K562 (cell line): Measurements from ENCODE around the gene RRAS. TPM values are rescaled to one million over a fixed set of nuclear protein-coding genes. Genes with fewer than 3 reads are reported as not detected.
A peak's percentile ranks its signal among the peaks of the same experiment; 100 is the strongest.

Experiments
- ATAC-seq: fragments of 200-7000 bp; cut with Tn5 transposase; 3 replicates; pipeline ENCODE4 v1.9.1; 2020; ENCODE audit warnings: moderate library complexity
- BruUV-seq: library from RNA; stranded (reverse); fragments of 400-500 nt; replicated peaks from 2 replicates; lab custom pipeline; 2021; lab: Mats Ljungman, UMichigan
- CTCF ChIA-PET: fragments of 300-600 bp; formaldehyde crosslinking; extraction: SDS; loops from one replicate; lab custom pipeline; 2021; ENCODE audit warnings: low intra/inter-chr PET ratio; lab: Yijun Ruan, JAX
- POLR2A ChIA-PET: fragments of 300-600, 350-650 bp; sonication (Branson Sonifier 250); formaldehyde crosslinking; extraction: SDS; loops from one replicate; lab custom pipeline; 2021; ENCODE audit warnings: antibody characterized with exemption, inconsistent platforms; lab: Yijun Ruan, JAX
- DNase-seq, 4 experiments: peaks; one replicate each; pipeline versions ENCODE4 v3.0.0 to v3.0.0-alpha.2; 2011 to 2018; ENCODE audit warnings: low spot score in 3 of 4, mixed read lengths in 3 of 4; ENCODE audit errors: extremely low read depth in 1 of 4
- FAIRE-seq: peaks from 2 replicates; lab custom pipeline; 2011; peaks lifted over from hg19 to GRCh38; lab: Jason Lieb, UNC
- H2AFZ ChIP-seq: 2 replicates; pipeline ENCODE4 v1.6.0; 2011; ENCODE audit warnings: low read depth, low read length, control low read depth, inconsistent platforms
- H3K27ac ChIP-seq: fragments of 200-600 bp; 3 replicates; pipeline ENCODE4 v1.8.0; 2011; ENCODE audit warnings: low read depth, mild to moderate bottlenecking, control low read depth, inconsistent platforms, low read length, moderate library complexity, mixed read lengths; ENCODE audit errors: extremely low read depth
- H3K27me3 ChIP-seq, 2 experiments: fragments of 300-600 bp in 1 of 2; 2 replicates in 1 of 2; 3 replicates in 1 of 2; pipeline versions ENCODE4 v1.6.0 to v1.8.0; 2011; ENCODE audit warnings: inconsistent platforms in 2 of 2, low read length in 2 of 2, mild to moderate bottlenecking in 1 of 2, mixed read lengths in 1 of 2, moderate library complexity in 1 of 2; ENCODE audit not compliant: control insufficient read depth in 2 of 2, insufficient read depth in 2 of 2
- H3K36me3 ChIP-seq: fragments of 300-600 bp; 3 replicates; pipeline ENCODE4 v1.8.0; 2011; ENCODE audit warnings: mild to moderate bottlenecking, low read length, inconsistent platforms; ENCODE audit not compliant: control insufficient read depth, insufficient read depth
- H3K4me1 ChIP-seq, 2 experiments: fragments of 200-600 bp in 1 of 2; replicated peaks in 1 of 2; 2 replicates in 1 of 2; 3 replicates in 1 of 2; pipeline versions ENCODE4 v1.5.1 to v1.8.0; 2011; ENCODE audit warnings: inconsistent platforms in 2 of 2, low read length in 2 of 2, mild to moderate bottlenecking in 1 of 2, mixed read lengths in 1 of 2, moderate library complexity in 1 of 2; ENCODE audit not compliant: control insufficient read depth in 2 of 2, insufficient read depth in 2 of 2
- H3K4me2 ChIP-seq: 2 replicates; pipeline ENCODE4 v1.6.1; 2011; ENCODE audit warnings: low read length, control low read depth, inconsistent platforms, mixed read lengths; ENCODE audit not compliant: insufficient read depth
- H3K4me3 ChIP-seq: fragments of 200-600 bp; sonication (generic), shearing (Covaris generic); 2 replicates; pipeline ENCODE4 v1.5.1; 2016; ENCODE audit warnings: control low read depth, inconsistent platforms
- H3K79me2 ChIP-seq: fragments of 200-600 bp; 3 replicates; pipeline ENCODE4 v1.8.0; 2011; ENCODE audit warnings: low read length, inconsistent platforms; ENCODE audit not compliant: control insufficient read depth, insufficient read depth
- H3K9ac ChIP-seq, 2 experiments: 2 replicates each; pipeline versions ENCODE4 v1.6.0 to v1.6.1; 2011; ENCODE audit warnings: low read depth in 2 of 2, low read length in 2 of 2, control low read depth in 1 of 2, inconsistent platforms in 1 of 2, mild to moderate bottlenecking in 1 of 2, mixed read lengths in 1 of 2; ENCODE audit not compliant: insufficient read depth in 1 of 2
- H3K9me1 ChIP-seq: one replicate; pipeline ENCODE4 v1.6.0; 2011; ENCODE audit warnings: inconsistent platforms, mild to moderate bottlenecking, low read length, moderate library complexity; ENCODE audit not compliant: control insufficient read depth, insufficient read depth
- H3K9me3 ChIP-seq: replicated peaks from 2 replicates; pipeline ENCODE4 v1.5.1; 2011; ENCODE audit warnings: low read depth, low read length, inconsistent platforms; ENCODE audit not compliant: control insufficient read depth, insufficient read depth
- H4K20me1 ChIP-seq: replicated peaks from 2 replicates; pipeline ENCODE4 v1.6.1; 2011; ENCODE audit warnings: low read length, inconsistent platforms, mixed read lengths; ENCODE audit not compliant: control insufficient read depth, insufficient read depth
- CREBBP ChIP-seq: IDR thresholded peaks from one replicate; pipeline ENCODE4 v1.6.1; 2012; ENCODE audit warnings: low read depth, mild to moderate bottlenecking, control low read depth, inconsistent platforms, low read length
- E2F5 ChIP-seq: sonication (generic); formaldehyde crosslinking; IDR thresholded peaks from 2 replicates; pipeline ENCODE4 v1.8.0; 2022; ENCODE audit warnings: mild to moderate bottlenecking, missing genetic modification reagents
- GABPA ChIP-seq: fragments of 200-800 bp; sonication (Bioruptor generic); conservative IDR thresholded peaks from 2 replicates; pipeline ENCODE4 v1.6.1; 2016; ENCODE audit warnings: low read depth, missing genetic modification characterization, missing compliant biosample characterization
- GABPB1 ChIP-seq: sonication (generic); formaldehyde crosslinking; IDR thresholded peaks from 2 replicates; pipeline ENCODE4 v1.8.0; 2022; ENCODE audit warnings: mild to moderate bottlenecking, missing genetic modification reagents
- HDAC3 ChIP-seq: fragments of 450-650 bp; IDR thresholded peaks from 2 replicates; pipeline ENCODE4 v1.6.1; 2018; ENCODE audit warnings: borderline replicate concordance, mild to moderate bottlenecking, moderate library complexity; ENCODE audit not compliant: partially characterized antibody
- HES1 ChIP-seq: fragments of 450-650 bp; IDR thresholded peaks from 2 replicates; pipeline ENCODE4 v1.6.1; 2016; ENCODE audit warnings: low read depth, mild to moderate bottlenecking, moderate library complexity
- MCM2 ChIP-seq: fragments of 450-650 bp; IDR thresholded peaks from 2 replicates; pipeline ENCODE4 v1.6.1; 2017; ENCODE audit warnings: low read depth, mild to moderate bottlenecking
- MIER1 ChIP-seq: fragments of 450-650 bp; IDR thresholded peaks from 2 replicates; pipeline ENCODE4 v1.6.1; 2016; ENCODE audit warnings: antibody characterized with exemption, mild to moderate bottlenecking, low read depth
- MTA1 ChIP-seq: fragments of 450-650 bp; IDR thresholded peaks from 2 replicates; pipeline ENCODE4 v1.6.1; 2017; ENCODE audit warnings: borderline replicate concordance
- ZNF407 ChIP-seq: fragments of 450-650 bp; IDR thresholded peaks from 2 replicates; pipeline ENCODE4 v1.6.1; 2016; ENCODE audit warnings: low read depth
- WGBS: fragments of 100-300 bp; shearing (Covaris generic); methylation state at CpG from one replicate; pipeline ENCODE4 v1.1.6; 2016; ENCODE audit warnings: low coverage, mixed read lengths; ENCODE audit not compliant: insufficient coverage; ENCODE audit errors: missing lambda C conversion rate; 5-methylcytosine and 5-hydroxymethylcytosine counted together
- in situ Hi-C: fragments of 300-500 bp; cut with MboI; formaldehyde crosslinking; loops from 4 replicates; pipeline ENCODE4 v1.15.0; 2018; ENCODE audit warnings: inconsistent platforms, mixed read lengths
- intact Hi-C: fragments of 100-400 bp; cut with micrococcal nuclease; formaldehyde crosslinking; loops from 2 replicates; pipeline ENCODE4 v1.14.2; 2022
- polyA plus RNA-seq, 8 experiments: library from polyadenylated mRNA; depleted of rRNA in 4 of 8; stranded (reverse) in 5 of 8; unstranded in 3 of 8; fragments of >200 nt; fragmentation: Nextera tagmentation in 2 of 8; fragmentation: Illumina TruSeq in 1 of 8; extraction: Ambion mirVana in 2 of 8; extraction: Trizol in 1 of 8; gene quantifications; 2 replicates each; pipeline versions ENCODE4 v1.2.1 to v1.2.3, GENCODE V29; 2011 to 2014; ENCODE audit warnings: inconsistent platforms in 1 of 8, missing spikeins in 1 of 8
- total RNA-seq, 7 experiments: library from RNA; depleted of rRNA in 6 of 7; stranded (reverse); fragments of >200 nt in 6 of 7; fragmentation: Illumina TruSeq in 2 of 7; extraction: Trizol in 2 of 7; gene quantifications; 2 replicates each; pipeline versions ENCODE4 v1.2.1 to v1.2.3, GENCODE V29; 2011 to 2021; ENCODE audit warnings: low replicate concordance in 1 of 7

Gene RRAS
- total and polyA plus RNA-seq, 9 of the 15 experiments (the other 6 are each of a cell fraction or from before 2014, with no cell fraction given), result 0.70 to 17.3 (median 8.2) TPM

GRCh38 chr19:49665036-49665350 lies 25.1 kb upstream of the RRAS start:
- no peaks in the 10 kb centered on the region for H3K9me1 ChIP-seq
- FAIRE-seq, result peak; percentile 54
- 0 out of 2 replicates have a peak, but pooled peaks cover under 1% of the 10 kb centered on the region for H3K9me3 ChIP-seq
- POLR2A ChIA-PET, result interaction anchor here (0.7 to 6.1 kb wide), 8 partner anchors 9 to 177 kb away, joined by 3 to 35 read pairs (median 5); partner anchors contain the start of genes PRMT1, PRR12 and RPL13A
- no peaks in the 10 kb centered on the region for H3K27me3 ChIP-seq
- intact Hi-C loops, result loop anchor here (2.0 kb wide), 1 partner anchor 74 kb away; the partner anchor contains the start of gene PRR12
- H3K36me3 ChIP-seq, result peaks cover 59% of the 10 kb centered on the region
- TF ChIP-seq MTA1 (0 out of 2 replicates have a peak, but pooled peaks have one; percentile 9), CREBBP (no peak), MIER1 (0 out of 2 replicates have a peak, but pooled peaks have one; percentile 36), ZNF407 (0 out of 2 replicates have a peak, but pooled peaks have one; percentile 40), HDAC3 (peak; percentile 12), HES1 (0 out of 2 replicates have a peak, but pooled peaks have one; percentile 7), GABPA (tag) (peak; percentile 27), MCM2 (no peak), GABPB1 (CRISPR knock-in tag) (no peak), E2F5 (CRISPR knock-in tag) (no peak)
- TF ChIP-seq, all 486 proteins: peak for 6
- peak overlapping the region; percentile 99 for H3K4me2 ChIP-seq
- peaks cover 6% of the 10 kb centered on the region; the same call in 1 of the 2 replicates for H4K20me1 ChIP-seq
- ATAC-seq, result no peak
- no TSS peak for BruUV-seq
- in situ Hi-C loops, result no loop called here
- peak overlapping the region; percentile 95; the same call in 1 of the 2 replicates for H2AFZ ChIP-seq
- peak overlapping the region; percentile 81 for H3K4me3 ChIP-seq
- peak overlapping the region; percentile 81 for H3K27ac ChIP-seq
- H3K4me1 ChIP-seq, result peaks cover 7 to 29% of the 10 kb centered on the region in 2 experiments; a peak in 4 of 5 replicates
- 0% methylated on average over 7 of the region's 7 CpGs for WGBS
- peak overlapping the region; percentile 95 to 98 for H3K9ac ChIP-seq
- no peak for DNase-seq
- CTCF ChIA-PET, result no interaction called here
- peaks cover 58% of the 10 kb centered on the region for H3K79me2 ChIP-seq
